Spleen (tissue), 7 donors: ENCODE measurements around the gene METRNL.

Source experiments
- CTCF ChIP-seq, 11 experiments: fragments of 200-600 bp in 7 of 11; fragments of 450-650 bp in 4 of 11; sonication (generic) in 4 of 11; IDR thresholded peaks in 8 of 11; conservative IDR thresholded peaks in 3 of 11; 1 replicate in 7 of 11; 2 replicates in 4 of 11; pipeline versions ENCODE4 v1.4.0 to v1.8.0; 2016 to 2021; ENCODE audit warnings: antibody characterized with exemption in 11 of 11, inconsistent platforms in 4 of 11, mild to moderate bottlenecking in 1 of 11
- POLR2A ChIP-seq, 3 donors: fragments of 450-650 bp; IDR thresholded peaks; one replicate each; pipeline ENCODE4 v1.5.1; 2017; ENCODE audit warnings: antibody characterized with exemption in 3 of 3, mild to moderate bottlenecking in 1 of 3
- POLR2AphosphoS5 ChIP-seq, 3 donors: sonication (generic); formaldehyde crosslinking; IDR thresholded peaks; one replicate each; pipeline ENCODE4 v1.5.1; 2017; ENCODE audit warnings: antibody characterized with exemption in 3 of 3
- donor health status: DM: no; HTN: no; CAD: no; lungs with moderate emphysema.
- donor health status: DM: no; HTN: no; CAD: no.
- donor health status: DM: no; HTN: no; CAD: no.

DNA sequence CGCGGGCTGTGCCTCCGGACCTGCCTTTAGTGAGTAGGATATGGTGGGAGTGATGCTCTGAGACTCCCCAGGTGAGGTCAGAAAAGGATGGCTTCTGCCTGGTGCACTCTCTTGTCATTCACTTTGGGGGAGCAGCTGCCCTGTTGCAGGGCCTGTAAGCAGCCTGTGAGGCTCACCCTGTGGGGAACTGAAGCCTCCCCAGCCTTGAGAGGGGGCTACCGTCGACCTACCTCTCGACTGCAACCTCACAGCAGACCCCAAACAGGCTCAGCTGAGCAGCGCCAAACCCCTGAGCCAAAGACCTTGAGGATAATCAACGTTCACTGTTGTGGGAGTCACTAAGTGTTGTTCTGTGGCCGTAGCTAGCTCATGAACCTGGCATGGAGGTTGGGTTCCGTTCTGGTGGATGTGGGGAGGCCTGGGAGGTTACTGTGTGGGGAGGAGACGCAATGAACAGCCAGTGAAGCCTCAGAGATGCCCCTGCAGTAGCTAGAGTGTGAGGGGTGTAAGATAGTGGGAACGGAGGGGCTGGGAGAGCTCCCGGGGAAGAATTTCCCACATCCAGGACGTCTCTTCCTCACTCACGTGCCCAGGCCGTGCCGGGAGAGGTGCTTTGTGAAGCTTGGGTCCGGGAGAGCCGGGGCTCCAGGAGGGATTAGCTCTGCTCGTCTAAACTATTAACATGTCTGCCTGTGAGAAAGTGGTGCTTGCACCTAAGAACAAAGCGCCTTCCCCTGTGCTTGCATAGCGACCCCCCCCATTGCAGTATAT lies 38.8 kb downstream of the METRNL start:
- TF ChIP-seq POLR2A (IDR thresholded peaks at IDR 0.05) (no peak), CTCF (IDR thresholded peaks at IDR 0.05 in 8 of 11, conservative IDR thresholded peaks at IDR 0.05 in 3 of 11) (no peak), POLR2AphosphoS5 (IDR thresholded peaks at IDR 0.05) (no peak)
